Panc1 (cell line): ENCODE results near the gene FAM13A. TPM values are rescaled to one million over a fixed set of nuclear protein-coding genes. Genes with fewer than 3 reads are reported as not detected.

Source experiments
- ATAC-seq: fragments of 200-7000 bp; cut with Tn5 transposase; 2 replicates; pipeline ENCODE4 v1.9.1; 2020; ENCODE audit warnings: mild to moderate bottlenecking, moderate library complexity
- BruUV-seq: library from RNA; stranded (reverse); fragments of 400-500 nt; replicated peaks from 2 replicates; lab custom pipeline; 2021; lab: Mats Ljungman, UMichigan
- CTCF ChIA-PET: fragments of 300-600 bp; sonication (Branson Sonifier 250); formaldehyde crosslinking; loops from one replicate; lab custom pipeline; 2022; ENCODE audit warnings: antibody characterized with exemption; lab: Charles Lee
- POLR2A ChIA-PET: fragments of 300-600 bp; sonication (Branson Sonifier 250); formaldehyde crosslinking; loops from one replicate; lab custom pipeline; 2022; ENCODE audit warnings: antibody characterized with exemption; lab: Charles Lee
- DNase-seq: peaks from one replicate; pipeline ENCODE4 v3.0.0-alpha.2; 2010; ENCODE audit warnings: low read depth, low spot score
- H3K27ac ChIP-seq: 2 replicates; pipeline ENCODE4 v1.5.1; 2011; ENCODE audit warnings: mild to moderate bottlenecking, low read length, inconsistent platforms
- H3K27me3 ChIP-seq: fragments of 200-500 bp; sonication (Bioruptor generic); 2 replicates; pipeline ENCODE4 v1.6.0; 2014; ENCODE audit warnings: low read length, inconsistent platforms; ENCODE audit not compliant: control insufficient read depth, insufficient read depth
- H3K36me3 ChIP-seq: fragments of 200-500 bp; sonication (Bioruptor generic); 2 replicates; pipeline ENCODE4 v1.5.1; 2014; ENCODE audit warnings: inconsistent platforms, mild to moderate bottlenecking, low read length, moderate library complexity; ENCODE audit not compliant: control insufficient read depth, insufficient read depth
- H3K4me1 ChIP-seq: 2 replicates; pipeline ENCODE4 v1.5.1; 2011; ENCODE audit warnings: inconsistent platforms, mild to moderate bottlenecking, low read length, moderate library complexity; ENCODE audit not compliant: control insufficient read depth, insufficient read depth
- H3K4me3 ChIP-seq, 2 experiments: 2 replicates each; pipeline ENCODE4 v1.5.1; 2011 to 2012; ENCODE audit warnings: low read depth in 2 of 2, low read length in 2 of 2, mild to moderate bottlenecking in 2 of 2, inconsistent platforms in 1 of 2, moderate library complexity in 1 of 2
- H3K9me3 ChIP-seq: fragments of 200-500 bp; sonication (Bioruptor generic); 2 replicates; pipeline ENCODE4 v1.5.1; 2014; ENCODE audit warnings: low read depth, mild to moderate bottlenecking, inconsistent platforms, low read length, moderate library complexity; ENCODE audit not compliant: control insufficient read depth, insufficient read depth
- POLR2AphosphoS5 ChIP-seq: IDR thresholded peaks from 2 replicates; pipeline ENCODE4 v1.6.1; 2012; ENCODE audit warnings: mild to moderate bottlenecking, low read depth, low read length, moderate library complexity
- SIN3A ChIP-seq: IDR thresholded peaks from 2 replicates; pipeline ENCODE4 v1.6.1; 2012; ENCODE audit warnings: low read depth, mild to moderate bottlenecking, low read length, moderate library complexity, borderline replicate concordance; ENCODE audit not compliant: insufficient read depth
- TCF7L2 ChIP-seq: IDR thresholded peaks from 2 replicates; pipeline ENCODE4 v1.6.1; 2011; ENCODE audit warnings: mild to moderate bottlenecking, low read depth, low read length, inconsistent platforms
- in situ Hi-C: cut with HindIII; loops from 2 replicates; pipeline ENCODE4 v1.10.0; 2016; ENCODE audit warnings: low sequenced_read_pairs, low pct_unique_long_range_greater_than_20kb
- intact Hi-C: fragments of 100-400 bp; cut with micrococcal nuclease; formaldehyde crosslinking; loops from one replicate; pipeline ENCODE4 v1.10.0; 2022; ENCODE audit not compliant: unreplicated experiment
- total RNA-seq: library from RNA; stranded (reverse); gene quantifications from one replicate; pipeline ENCODE4 v1.2.1, GENCODE V29; 2021; ENCODE audit not compliant: unreplicated experiment
- TF ChIP-seq, protein P1 (sequence below): fragments of 450-650 bp; IDR thresholded peaks from 2 replicates; pipeline ENCODE4 v1.5.1; 2017; ENCODE audit warnings: mild to moderate bottlenecking
- TF ChIP-seq, protein P2 (sequence below), 2 experiments: IDR thresholded peaks; 2 replicates each; pipeline ENCODE4 v1.6.1; 2011 to 2012; ENCODE audit warnings: low read depth in 2 of 2, control low read depth in 1 of 2, low read length in 1 of 2, mild to moderate bottlenecking in 1 of 2, moderate library complexity in 1 of 2; ENCODE audit not compliant: insufficient read depth in 1 of 2

Gene FAM13A
- total RNA-seq, 1 experiment from 2014 or later = 5.8 TPM

DNA sequence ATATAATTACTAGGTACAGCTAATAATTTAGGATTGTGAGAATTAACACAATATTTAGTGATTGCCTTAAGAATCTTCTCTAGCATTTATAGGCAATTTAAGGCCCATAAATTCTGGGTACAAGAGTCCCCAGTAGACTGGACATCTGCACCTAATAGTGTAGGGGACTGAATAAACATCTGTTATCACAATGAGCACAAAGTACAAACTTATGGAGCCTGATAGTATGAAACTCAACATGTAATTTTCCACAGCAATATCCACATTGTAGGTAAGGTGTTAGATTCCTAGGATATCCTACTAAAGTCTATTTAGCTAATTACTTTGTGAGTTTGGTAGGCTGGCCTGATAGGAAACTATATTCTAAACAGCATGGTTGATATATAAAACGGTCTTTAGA lies 178.3 kb downstream of the FAM13A start:
- BruUV-seq = no TSS peak
- POLR2A ChIA-PET = no interaction called here
- CTCF ChIA-PET = no interaction called here
- in situ Hi-C loops = no loop called here
- intact Hi-C loops = no loop called here
- no peaks in the 10 kb centered on the region for H3K36me3 ChIP-seq
- ATAC-seq (no peak), DNase-seq (no peak)
- H3K27ac ChIP-seq = no peak overlapping the region
- TF ChIP-seq, protein P1, sequence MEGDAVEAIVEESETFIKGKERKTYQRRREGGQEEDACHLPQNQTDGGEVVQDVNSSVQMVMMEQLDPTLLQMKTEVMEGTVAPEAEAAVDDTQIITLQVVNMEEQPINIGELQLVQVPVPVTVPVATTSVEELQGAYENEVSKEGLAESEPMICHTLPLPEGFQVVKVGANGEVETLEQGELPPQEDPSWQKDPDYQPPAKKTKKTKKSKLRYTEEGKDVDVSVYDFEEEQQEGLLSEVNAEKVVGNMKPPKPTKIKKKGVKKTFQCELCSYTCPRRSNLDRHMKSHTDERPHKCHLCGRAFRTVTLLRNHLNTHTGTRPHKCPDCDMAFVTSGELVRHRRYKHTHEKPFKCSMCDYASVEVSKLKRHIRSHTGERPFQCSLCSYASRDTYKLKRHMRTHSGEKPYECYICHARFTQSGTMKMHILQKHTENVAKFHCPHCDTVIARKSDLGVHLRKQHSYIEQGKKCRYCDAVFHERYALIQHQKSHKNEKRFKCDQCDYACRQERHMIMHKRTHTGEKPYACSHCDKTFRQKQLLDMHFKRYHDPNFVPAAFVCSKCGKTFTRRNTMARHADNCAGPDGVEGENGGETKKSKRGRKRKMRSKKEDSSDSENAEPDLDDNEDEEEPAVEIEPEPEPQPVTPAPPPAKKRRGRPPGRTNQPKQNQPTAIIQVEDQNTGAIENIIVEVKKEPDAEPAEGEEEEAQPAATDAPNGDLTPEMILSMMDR = no peak
- TF ChIP-seq, protein P2, sequence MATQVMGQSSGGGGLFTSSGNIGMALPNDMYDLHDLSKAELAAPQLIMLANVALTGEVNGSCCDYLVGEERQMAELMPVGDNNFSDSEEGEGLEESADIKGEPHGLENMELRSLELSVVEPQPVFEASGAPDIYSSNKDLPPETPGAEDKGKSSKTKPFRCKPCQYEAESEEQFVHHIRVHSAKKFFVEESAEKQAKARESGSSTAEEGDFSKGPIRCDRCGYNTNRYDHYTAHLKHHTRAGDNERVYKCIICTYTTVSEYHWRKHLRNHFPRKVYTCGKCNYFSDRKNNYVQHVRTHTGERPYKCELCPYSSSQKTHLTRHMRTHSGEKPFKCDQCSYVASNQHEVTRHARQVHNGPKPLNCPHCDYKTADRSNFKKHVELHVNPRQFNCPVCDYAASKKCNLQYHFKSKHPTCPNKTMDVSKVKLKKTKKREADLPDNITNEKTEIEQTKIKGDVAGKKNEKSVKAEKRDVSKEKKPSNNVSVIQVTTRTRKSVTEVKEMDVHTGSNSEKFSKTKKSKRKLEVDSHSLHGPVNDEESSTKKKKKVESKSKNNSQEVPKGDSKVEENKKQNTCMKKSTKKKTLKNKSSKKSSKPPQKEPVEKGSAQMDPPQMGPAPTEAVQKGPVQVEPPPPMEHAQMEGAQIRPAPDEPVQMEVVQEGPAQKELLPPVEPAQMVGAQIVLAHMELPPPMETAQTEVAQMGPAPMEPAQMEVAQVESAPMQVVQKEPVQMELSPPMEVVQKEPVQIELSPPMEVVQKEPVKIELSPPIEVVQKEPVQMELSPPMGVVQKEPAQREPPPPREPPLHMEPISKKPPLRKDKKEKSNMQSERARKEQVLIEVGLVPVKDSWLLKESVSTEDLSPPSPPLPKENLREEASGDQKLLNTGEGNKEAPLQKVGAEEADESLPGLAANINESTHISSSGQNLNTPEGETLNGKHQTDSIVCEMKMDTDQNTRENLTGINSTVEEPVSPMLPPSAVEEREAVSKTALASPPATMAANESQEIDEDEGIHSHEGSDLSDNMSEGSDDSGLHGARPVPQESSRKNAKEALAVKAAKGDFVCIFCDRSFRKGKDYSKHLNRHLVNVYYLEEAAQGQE (IDR thresholded peaks at IDR 0.05; ENCODE audit: insufficient read depth in 1 of 2, low read depth in 2 of 2, low read length in 1 of 2) = no peak
- TF ChIP-seq SIN3A = no peak
- TF ChIP-seq POLR2AphosphoS5 = no peak
- TF ChIP-seq TCF7L2 = no peak
- no peak overlapping the region for H3K4me3 ChIP-seq
- no peaks in the 10 kb centered on the region for H3K9me3 ChIP-seq
- no peaks in the 10 kb centered on the region for H3K4me1 ChIP-seq
- H3K27me3 ChIP-seq = no peaks in the 10 kb centered on the region

DNA sequence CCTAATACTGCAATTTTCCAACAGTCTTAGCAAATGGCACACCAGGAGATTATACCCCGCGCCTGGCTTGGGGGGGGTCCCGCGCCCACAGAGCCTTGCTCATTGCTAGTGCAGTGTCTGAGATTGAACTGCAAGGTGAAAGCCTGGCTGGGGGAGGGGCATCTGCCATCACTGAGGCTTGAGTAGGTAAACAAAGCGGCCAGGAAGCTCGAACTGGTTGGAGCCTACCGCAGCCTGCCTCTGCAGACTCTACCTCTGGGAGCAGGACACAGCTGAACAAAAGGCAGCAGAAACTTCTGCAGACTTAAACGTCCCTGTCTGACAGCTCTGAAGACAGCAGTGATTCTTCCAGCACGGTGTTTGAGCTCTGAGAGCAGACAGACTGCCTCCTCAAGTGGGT lies 186.6 kb downstream of the FAM13A start:
- TF ChIP-seq POLR2AphosphoS5 (no peak), TCF7L2 (no peak), SIN3A (no peak)
- TF ChIP-seq, protein P1 = no peak
- TF ChIP-seq, protein P2 (IDR thresholded peaks at IDR 0.05; ENCODE audit: insufficient read depth in 1 of 2, low read depth in 2 of 2, low read length in 1 of 2) = no peak
- no peaks in the 10 kb centered on the region for H3K27me3 ChIP-seq
- POLR2A ChIA-PET = no interaction called here
- H3K4me1 ChIP-seq = no peaks in the 10 kb centered on the region
- no peaks in the 10 kb centered on the region for H3K36me3 ChIP-seq
- in situ Hi-C loops (no loop called here), intact Hi-C loops (no loop called here)
- no peak overlapping the region for H3K27ac ChIP-seq
- CTCF ChIA-PET = no interaction called here
- no TSS peak for BruUV-seq
- DNase-seq = no peak
- no peak for ATAC-seq
- no peaks in the 10 kb centered on the region for H3K9me3 ChIP-seq
- H3K4me3 ChIP-seq = no peak overlapping the region
